Gastrocnemius medialis (tissue), 4 donors: ENCODE measurements around the gene MROH2B.

ENCODE experiments used
- CTCF ChIP-seq, 5 experiments: fragments of 450-650 bp in 3 of 5; fragments of 200-600 bp in 2 of 5; sonication (generic) in 2 of 5; IDR thresholded peaks in 4 of 5; conservative IDR thresholded peaks in 1 of 5; 1 replicate in 4 of 5; 2 replicates in 1 of 5; pipeline ENCODE4 v1.5.1; 2016 to 2019; ENCODE audit warnings: antibody characterized with exemption in 5 of 5, mild to moderate bottlenecking in 3 of 5, moderate library complexity in 3 of 5
- POLR2A ChIP-seq, 2 donors: fragments of 450-650 bp; IDR thresholded peaks; one replicate each; pipeline ENCODE4 v1.6.1; 2017; ENCODE audit warnings: antibody characterized with exemption in 2 of 2, mild to moderate bottlenecking in 2 of 2, moderate library complexity in 2 of 2

GRCh38 chr5:40999966-41000365, 71.2 kb downstream of the MROH2B start:
- TF ChIP-seq CTCF (IDR thresholded peaks at IDR 0.05 in 4 of 5, conservative IDR thresholded peaks at IDR 0.05 in 1 of 5): no peak
- no peak for TF ChIP-seq POLR2A (IDR thresholded peaks at IDR 0.05)
